ENCODE data around the gene CHCHD3. TPM values are rescaled to one million over a fixed set of nuclear protein-coding genes. Genes with fewer than 3 reads are reported as not detected.
"Not testable (repeated sequence)": the region's sequence is repeated elsewhere in the genome, so short reads cannot be mapped to it uniquely, and the experiment has no call there.

CHCHD3 gene
- total RNA-seq, 2 donors from 2014 or later, result 69.3 to 95.6 TPM

- ATAC-seq, result no peak
- intact Hi-C loops (cut with DNase I, micrococcal nuclease), result no loop called here
- DNase-seq, result no peak
These were observed 30.0 kb downstream of the CHCHD3 start for GRCh38 chr7:133051719-133052400.

- no peak for ATAC-seq
- intact Hi-C loops (cut with DNase I, micrococcal nuclease), result no loop called here
- no peak for DNase-seq
These were observed 30.8 kb downstream of the CHCHD3 start for GRCh38 chr7:133051066-133051465.

- DNase-seq, result no peak
- intact Hi-C loops (cut with DNase I, micrococcal nuclease), result no loop called here
- ATAC-seq, result no peak
These were observed 31.5 kb downstream of the CHCHD3 start for GRCh38 chr7:133050200-133050995.

- DNase-seq (no peak), ATAC-seq (no peak)
- intact Hi-C loops (cut with DNase I, micrococcal nuclease), result no loop called here
These were observed 33.3 kb downstream of the CHCHD3 start for GRCh38 chr7:133048589-133048988.

GRCh38 chr7:133047321-133047720, 34.6 kb downstream of the CHCHD3 start:
- intact Hi-C loops (cut with DNase I, micrococcal nuclease), result no loop called here
- DNase-seq, result no peak
- ATAC-seq, result no peak

- DNase-seq (no peak), ATAC-seq (no peak)
- intact Hi-C loops (cut with DNase I, micrococcal nuclease), result no loop called here
These were observed 37.0 kb downstream of the CHCHD3 start for GRCh38 chr7:133044722-133045473.

- ATAC-seq (no peak), DNase-seq (no peak)
- intact Hi-C loops (cut with DNase I, micrococcal nuclease), result no loop called here
These were observed 41.2 kb downstream of the CHCHD3 start for GRCh38 chr7:133040674-133041073.

GRCh38 chr7:133040178-133040577, 41.7 kb downstream of the CHCHD3 start:
- ATAC-seq, result no peak
- intact Hi-C loops (cut with DNase I, micrococcal nuclease), result no loop called here
- DNase-seq, result no peak

- intact Hi-C loops (cut with DNase I, micrococcal nuclease), result no loop called here
- no peak for ATAC-seq
These were observed 42.3 kb downstream of the CHCHD3 start for GRCh38 chr7:133039614-133040013.

GRCh38 chr7:133036289-133036688, 45.6 kb downstream of the CHCHD3 start:
- intact Hi-C loops (cut with DNase I, micrococcal nuclease), result no loop called here
- DNase-seq (no peak), ATAC-seq (no peak)

More at GRCh38 chr7:133039614-133040013, 42.3 kb downstream of the CHCHD3 start:
- no peak for DNase-seq

- intact Hi-C loops (cut with DNase I, micrococcal nuclease); ATAC-seq; DNase-seq: not testable (repeated sequence)
These were observed 46.6 kb downstream of the CHCHD3 start for GRCh38 chr7:133035240-133035639.

- ATAC-seq, result no peak
- intact Hi-C loops (cut with DNase I, micrococcal nuclease), result no loop called here
- no peak for DNase-seq
These were observed 51.5 kb downstream of the CHCHD3 start for GRCh38 chr7:133030346-133030745.

GRCh38 chr7:133029463-133029862, 52.4 kb downstream of the CHCHD3 start:
- intact Hi-C loops (cut with DNase I, micrococcal nuclease), result no loop called here
- DNase-seq (no peak), ATAC-seq (no peak)

- intact Hi-C loops (cut with DNase I, micrococcal nuclease), result no loop called here
- no peak for DNase-seq
- no peak for ATAC-seq
These were observed 54.5 kb downstream of the CHCHD3 start for GRCh38 chr7:133027397-133027796.

- intact Hi-C loops (cut with DNase I, micrococcal nuclease), result no loop called here
- ATAC-seq (no peak), DNase-seq (no peak)
These were observed 55.6 kb downstream of the CHCHD3 start for GRCh38 chr7:133026210-133026859.

GRCh38 chr7:133025056-133025455, 56.8 kb downstream of the CHCHD3 start:
- ATAC-seq (no peak), DNase-seq (no peak)
- intact Hi-C loops (cut with DNase I, micrococcal nuclease), result no loop called here

- intact Hi-C loops (cut with DNase I, micrococcal nuclease), result no loop called here
- DNase-seq, result no peak
- ATAC-seq, result no peak
These were observed 57.3 kb downstream of the CHCHD3 start for GRCh38 chr7:133024596-133024995.

GRCh38 chr7:133023370-133024071, 58.4 kb downstream of the CHCHD3 start:
- DNase-seq (no peak), ATAC-seq (no peak)
- intact Hi-C loops (cut with DNase I, micrococcal nuclease), result no loop called here

GRCh38 chr7:133022661-133023060, 59.2 kb downstream of the CHCHD3 start:
- ATAC-seq, result no peak
- intact Hi-C loops (cut with DNase I, micrococcal nuclease), result no loop called here
- DNase-seq, result no peak

Data from left colon (tissue), 2 donors.